ENCODE measurements around the gene SARDH. TPM values are rescaled to one million over a fixed set of nuclear protein-coding genes. Genes with fewer than 3 reads are reported as not detected.

Gene SARDH
- total RNA-seq, 4 donors from 2014 or later = 0.32 to 0.98 (median 0.44) TPM; not detected in 1

GRCh38 chr9:133647148-133647547 lies 91.0 kb downstream of the SARDH start:
- TF ChIP-seq POLR2A (IDR thresholded peaks at IDR 0.05) (no peak), EP300 (IDR thresholded peaks at IDR 0.05) (no peak), POLR2AphosphoS5 (IDR thresholded peaks at IDR 0.05) (no peak)
- TF ChIP-seq, protein P1, sequence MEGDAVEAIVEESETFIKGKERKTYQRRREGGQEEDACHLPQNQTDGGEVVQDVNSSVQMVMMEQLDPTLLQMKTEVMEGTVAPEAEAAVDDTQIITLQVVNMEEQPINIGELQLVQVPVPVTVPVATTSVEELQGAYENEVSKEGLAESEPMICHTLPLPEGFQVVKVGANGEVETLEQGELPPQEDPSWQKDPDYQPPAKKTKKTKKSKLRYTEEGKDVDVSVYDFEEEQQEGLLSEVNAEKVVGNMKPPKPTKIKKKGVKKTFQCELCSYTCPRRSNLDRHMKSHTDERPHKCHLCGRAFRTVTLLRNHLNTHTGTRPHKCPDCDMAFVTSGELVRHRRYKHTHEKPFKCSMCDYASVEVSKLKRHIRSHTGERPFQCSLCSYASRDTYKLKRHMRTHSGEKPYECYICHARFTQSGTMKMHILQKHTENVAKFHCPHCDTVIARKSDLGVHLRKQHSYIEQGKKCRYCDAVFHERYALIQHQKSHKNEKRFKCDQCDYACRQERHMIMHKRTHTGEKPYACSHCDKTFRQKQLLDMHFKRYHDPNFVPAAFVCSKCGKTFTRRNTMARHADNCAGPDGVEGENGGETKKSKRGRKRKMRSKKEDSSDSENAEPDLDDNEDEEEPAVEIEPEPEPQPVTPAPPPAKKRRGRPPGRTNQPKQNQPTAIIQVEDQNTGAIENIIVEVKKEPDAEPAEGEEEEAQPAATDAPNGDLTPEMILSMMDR (IDR thresholded peaks at IDR 0.05) = no peak
- Histone ChIP-seq H3K27me3 (peaks cover 56% of the 10 kb centered on the region), H3K9me3 (no peaks in the 10 kb centered on the region), H3K36me3 (no peaks in the 10 kb centered on the region), H3K4me1 (no peaks in the 10 kb centered on the region), H3K27ac (no peak overlapping the region), H3K4me3 (no peak overlapping the region)
- 40% methylated on average over 7 of the region's 7 CpGs for WGBS
- DNase-seq (ENCODE audit: low spot score in 2 of 2) = no peak

DNA sequence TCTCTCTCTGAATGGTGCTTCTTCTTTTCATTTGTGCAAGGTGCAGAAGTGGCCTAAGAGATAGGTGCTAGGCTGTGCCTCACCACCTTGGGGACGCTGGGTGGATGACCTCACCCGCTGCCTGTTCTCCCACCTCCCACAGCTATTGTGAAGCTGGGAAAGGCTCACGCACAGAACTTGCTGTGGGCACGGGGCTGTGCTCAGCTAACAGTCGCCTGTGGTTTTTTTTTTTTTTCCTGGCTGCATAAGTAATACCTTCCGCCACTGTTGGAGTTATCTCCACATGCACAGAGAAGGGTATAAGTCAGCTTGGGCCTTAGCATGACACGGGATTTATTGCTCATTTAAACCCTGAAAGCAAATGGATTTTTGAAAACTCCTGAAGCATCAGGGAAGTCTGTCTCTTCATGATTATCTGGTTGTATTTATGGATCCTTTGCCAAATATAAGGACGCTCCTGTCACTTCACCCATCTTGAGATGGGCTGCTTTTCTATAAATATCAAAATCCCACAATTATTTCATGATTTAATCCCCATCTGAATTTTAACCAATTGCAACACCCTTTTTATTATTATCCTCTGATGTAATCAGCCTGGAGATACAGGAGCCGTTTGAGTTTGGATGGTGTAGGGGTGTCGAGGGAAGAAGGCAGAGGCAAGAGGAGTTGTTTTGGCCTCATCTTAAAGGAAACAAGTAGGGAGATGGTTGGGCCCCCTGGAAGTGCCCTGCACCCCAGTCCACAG lies 93.0 kb downstream of the SARDH start:
- WGBS = 44% methylated on average over 10 of the region's 10 CpGs
- no peaks in the 10 kb centered on the region for H3K4me1 ChIP-seq
- DNase-seq (ENCODE audit: low spot score in 2 of 2) = no peak
- no peak overlapping the region for H3K4me3 ChIP-seq
- H3K9me3 ChIP-seq = no peaks in the 10 kb centered on the region
- TF ChIP-seq, protein P1 (IDR thresholded peaks at IDR 0.05) = no peak
- no peak for TF ChIP-seq POLR2AphosphoS5 (IDR thresholded peaks at IDR 0.05)
- no peak for TF ChIP-seq POLR2A (IDR thresholded peaks at IDR 0.05)
- TF ChIP-seq EP300 (IDR thresholded peaks at IDR 0.05) = no peak
- H3K27me3 ChIP-seq = peaks cover 40% of the 10 kb centered on the region
- no peaks in the 10 kb centered on the region for H3K36me3 ChIP-seq
- H3K27ac ChIP-seq = no peak overlapping the region

DNA sequence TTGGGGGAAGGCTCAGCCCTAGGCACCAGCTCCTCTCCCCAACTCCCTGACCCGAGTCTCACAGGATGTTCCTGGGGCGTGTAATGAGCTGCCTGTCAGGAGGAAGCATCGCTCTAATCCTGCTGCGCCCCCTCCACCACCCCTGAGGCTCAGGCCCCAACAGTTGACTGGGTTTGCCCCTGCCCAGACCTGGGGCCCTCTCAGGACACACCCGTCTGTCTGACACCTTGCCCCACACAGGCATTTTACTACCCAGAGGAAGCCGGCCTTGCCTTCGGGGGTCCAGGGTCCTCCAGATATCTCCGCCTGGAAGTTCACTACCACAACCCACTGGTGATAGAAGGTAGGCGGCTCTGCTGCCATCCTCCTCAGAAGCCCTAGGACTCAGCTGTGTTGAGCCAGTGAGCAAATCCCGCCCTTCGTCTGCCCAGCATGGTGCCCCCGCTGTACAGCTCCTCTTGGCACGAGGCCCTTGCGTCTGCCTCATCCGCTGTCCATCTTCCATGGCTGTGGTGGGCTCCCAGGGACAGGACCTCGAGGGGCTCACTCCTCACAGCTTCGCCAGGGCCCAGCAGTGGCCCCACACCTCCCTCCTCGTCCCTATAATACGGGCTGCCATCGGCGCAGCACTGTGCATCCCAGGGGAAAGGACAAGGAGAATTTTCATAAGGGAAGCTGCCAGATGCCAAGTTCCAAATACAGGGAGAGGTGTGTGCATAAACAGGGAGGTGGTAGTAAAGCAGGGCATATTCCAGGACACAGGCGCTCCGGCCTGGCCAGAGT lies 94.0 kb downstream of the SARDH start:
- Histone ChIP-seq H3K27me3 (peaks cover 33% of the 10 kb centered on the region), H3K4me1 (no peaks in the 10 kb centered on the region), H3K9me3 (no peaks in the 10 kb centered on the region), H3K4me3 (no peak overlapping the region), H3K36me3 (no peaks in the 10 kb centered on the region), H3K27ac (no peak overlapping the region)
- 77% methylated on average over 16 of the region's 23 CpGs for WGBS
- DNase-seq (ENCODE audit: low spot score in 2 of 2) = no peak
- TF ChIP-seq, protein P1 (IDR thresholded peaks at IDR 0.05) = no peak
- no peak for TF ChIP-seq EP300 (IDR thresholded peaks at IDR 0.05)
- TF ChIP-seq POLR2AphosphoS5 (IDR thresholded peaks at IDR 0.05) = no peak
- TF ChIP-seq POLR2A (IDR thresholded peaks at IDR 0.05) = no peak

DNA sequence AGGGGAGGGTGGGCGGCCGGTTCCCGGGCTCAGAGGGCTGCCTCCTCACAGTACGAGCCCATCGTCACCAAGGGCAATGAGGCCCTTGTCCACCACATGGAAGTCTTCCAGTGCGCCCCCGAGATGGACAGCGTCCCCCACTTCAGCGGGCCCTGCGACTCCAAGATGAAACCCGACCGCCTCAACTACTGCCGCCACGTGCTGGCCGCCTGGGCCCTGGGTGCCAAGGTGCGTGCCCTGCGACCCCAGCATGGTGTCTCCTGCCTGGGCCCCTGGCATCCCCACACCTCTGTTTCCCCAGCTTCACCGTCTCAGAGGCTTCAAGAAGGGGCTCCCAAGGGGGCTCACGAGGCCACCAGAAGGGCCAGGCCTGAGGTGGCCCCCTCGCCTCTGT lies 94.8 kb downstream of the SARDH start:
- H3K9me3 ChIP-seq = no peaks in the 10 kb centered on the region
- DNase-seq (ENCODE audit: low spot score in 2 of 2) = no peak
- H3K36me3 ChIP-seq = no peaks in the 10 kb centered on the region
- WGBS = 95% methylated on average over 16 of the region's 20 CpGs
- H3K27me3 ChIP-seq = peaks cover 35% of the 10 kb centered on the region
- H3K27ac ChIP-seq = no peak overlapping the region
- TF ChIP-seq POLR2AphosphoS5 (IDR thresholded peaks at IDR 0.05) (no peak), POLR2A (IDR thresholded peaks at IDR 0.05) (no peak), EP300 (IDR thresholded peaks at IDR 0.05) (no peak)
- TF ChIP-seq, protein P1 (IDR thresholded peaks at IDR 0.05) = no peak
- H3K4me1 ChIP-seq = no peaks in the 10 kb centered on the region
- no peak overlapping the region for H3K4me3 ChIP-seq

DNA sequence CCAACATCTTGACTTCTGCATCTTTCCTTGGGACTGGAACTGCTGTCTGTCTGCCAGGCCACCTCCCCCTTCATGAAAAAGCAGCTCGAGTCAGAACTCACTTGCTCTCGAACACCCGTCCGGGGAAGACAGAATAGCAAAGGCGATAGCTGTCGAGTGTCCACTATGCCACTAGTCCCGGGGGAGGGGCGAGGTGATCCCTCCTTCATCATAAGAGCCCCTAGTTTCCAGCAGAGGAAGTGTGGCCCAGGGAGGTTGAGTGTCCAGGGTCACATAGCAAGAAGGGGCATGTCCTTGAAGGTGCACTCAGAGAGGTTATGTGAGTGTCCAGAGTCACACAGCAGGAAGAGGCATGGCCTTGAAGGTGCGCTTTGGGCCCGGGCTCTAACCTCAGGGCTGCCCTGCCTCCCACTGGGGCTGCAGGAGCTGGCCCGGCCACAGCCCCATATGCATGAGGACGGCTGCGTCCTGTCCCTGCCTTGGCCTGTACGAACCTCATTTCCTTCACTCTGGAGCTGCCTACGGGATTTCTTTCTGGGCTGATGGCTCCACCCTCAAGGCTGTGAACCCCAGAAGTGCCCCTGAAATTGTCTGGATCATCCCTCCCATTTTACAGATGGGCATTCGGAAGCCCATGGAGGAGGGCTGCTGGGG lies 95.3 kb downstream of the SARDH start:
- WGBS = 87% methylated on average over 10 of the region's 16 CpGs
- no peaks in the 10 kb centered on the region for H3K4me1 ChIP-seq
- no peaks in the 10 kb centered on the region for H3K36me3 ChIP-seq
- no peak overlapping the region for H3K27ac ChIP-seq
- H3K4me3 ChIP-seq = no peak overlapping the region
- TF ChIP-seq POLR2AphosphoS5 (IDR thresholded peaks at IDR 0.05) = no peak
- no peak for TF ChIP-seq POLR2A (IDR thresholded peaks at IDR 0.05)
- TF ChIP-seq, protein P1 (IDR thresholded peaks at IDR 0.05) = no peak
- TF ChIP-seq EP300 (IDR thresholded peaks at IDR 0.05) = no peak
- H3K27me3 ChIP-seq = peaks cover 31% of the 10 kb centered on the region
- DNase-seq (ENCODE audit: low spot score in 2 of 2) = no peak
- no peaks in the 10 kb centered on the region for H3K9me3 ChIP-seq
